ENCODE results near the gene LYZL2. TPM values are rescaled to one million over a fixed set of nuclear protein-coding genes. Genes with fewer than 3 reads are reported as not detected.
A peak's percentile ranks its signal among the peaks of the same experiment; 100 is the strongest.
"Not testable (repeated sequence)": the region's sequence is repeated elsewhere in the genome, so short reads cannot be mapped to it uniquely, and the experiment has no call there.

The LYZL2 gene
- total and polyA plus RNA-seq, 2 donors from 2014 or later: not detected

DNA sequence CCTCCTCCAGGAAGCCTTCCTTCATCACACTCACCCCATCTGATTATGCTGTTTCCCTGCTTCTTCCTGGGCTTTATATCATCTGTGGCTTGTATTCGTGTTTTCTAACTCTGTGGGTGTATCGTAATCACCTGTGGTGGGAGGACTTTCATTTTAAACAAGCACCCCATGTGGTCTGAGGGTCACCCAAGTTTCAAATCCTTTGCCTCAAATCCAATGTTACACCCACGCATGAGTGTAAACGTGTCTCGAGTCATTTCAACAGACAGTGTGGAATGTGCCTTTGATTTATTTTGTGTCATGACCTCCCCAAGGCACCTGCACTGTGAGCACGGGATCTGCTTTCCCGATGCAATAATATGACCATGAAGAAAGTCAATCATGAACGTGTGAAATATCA, 17.5 kb upstream of the LYZL2 start:
- Histone ChIP-seq H3K9me3 (ENCODE audit: control insufficient read depth in 2 of 3, insufficient read depth in 1 of 3, low read length in 3 of 3) (no peaks in the 10 kb centered on the region), H3K4me3 (ENCODE audit: low read length in 3 of 3) (no peak overlapping the region), H3K9ac (ENCODE audit: low read length in 3 of 3) (no peak overlapping the region), H3K27ac (ENCODE audit: low read depth in 2 of 2, low read length in 2 of 2) (no peak overlapping the region), H3K4me1 (ENCODE audit: control insufficient read depth in 2 of 3, insufficient read depth in 2 of 3, low read depth in 1 of 3, low read length in 3 of 3) (no peaks in the 10 kb centered on the region), H3K27me3 (ENCODE audit: control insufficient read depth, insufficient read depth, low read length) (no peaks in the 10 kb centered on the region), H3K36me3 (ENCODE audit: control insufficient read depth in 2 of 3, insufficient read depth in 3 of 3, low read length in 3 of 3) (no peaks in the 10 kb centered on the region)
- FAIRE-seq (no peak), DNase-seq (peak in 1 of 5 donors; percentile 42)
- TF ChIP-seq, protein P1, sequence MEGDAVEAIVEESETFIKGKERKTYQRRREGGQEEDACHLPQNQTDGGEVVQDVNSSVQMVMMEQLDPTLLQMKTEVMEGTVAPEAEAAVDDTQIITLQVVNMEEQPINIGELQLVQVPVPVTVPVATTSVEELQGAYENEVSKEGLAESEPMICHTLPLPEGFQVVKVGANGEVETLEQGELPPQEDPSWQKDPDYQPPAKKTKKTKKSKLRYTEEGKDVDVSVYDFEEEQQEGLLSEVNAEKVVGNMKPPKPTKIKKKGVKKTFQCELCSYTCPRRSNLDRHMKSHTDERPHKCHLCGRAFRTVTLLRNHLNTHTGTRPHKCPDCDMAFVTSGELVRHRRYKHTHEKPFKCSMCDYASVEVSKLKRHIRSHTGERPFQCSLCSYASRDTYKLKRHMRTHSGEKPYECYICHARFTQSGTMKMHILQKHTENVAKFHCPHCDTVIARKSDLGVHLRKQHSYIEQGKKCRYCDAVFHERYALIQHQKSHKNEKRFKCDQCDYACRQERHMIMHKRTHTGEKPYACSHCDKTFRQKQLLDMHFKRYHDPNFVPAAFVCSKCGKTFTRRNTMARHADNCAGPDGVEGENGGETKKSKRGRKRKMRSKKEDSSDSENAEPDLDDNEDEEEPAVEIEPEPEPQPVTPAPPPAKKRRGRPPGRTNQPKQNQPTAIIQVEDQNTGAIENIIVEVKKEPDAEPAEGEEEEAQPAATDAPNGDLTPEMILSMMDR (IDR thresholded peaks at IDR 0.05; ENCODE audit: borderline replicate concordance, extremely low read depth, insufficient read depth): no peak
- intact Hi-C loops (cut with DNase I): no loop called here

- no peaks in the 10 kb centered on the region for H3K27me3 ChIP-seq (ENCODE audit: control insufficient read depth, insufficient read depth, low read length)
- H3K27ac ChIP-seq (ENCODE audit: low read depth in 2 of 2, low read length in 2 of 2): no peak overlapping the region
- DNase-seq (peak in 2 of 5 donors; percentile 36 to 43), FAIRE-seq (no peak)
- intact Hi-C loops (cut with DNase I): no loop called here
- TF ChIP-seq, protein P1 (IDR thresholded peaks at IDR 0.05; ENCODE audit: borderline replicate concordance, extremely low read depth, insufficient read depth): no peak
- H3K9ac ChIP-seq (ENCODE audit: low read length in 3 of 3): peak overlapping the region in 1 of 3 donors; percentile 34
- no peaks in the 10 kb centered on the region for H3K4me1 ChIP-seq (ENCODE audit: control insufficient read depth in 2 of 3, insufficient read depth in 2 of 3, low read depth in 1 of 3, low read length in 3 of 3)
- H3K9me3 ChIP-seq (ENCODE audit: control insufficient read depth in 2 of 3, insufficient read depth in 1 of 3, low read length in 3 of 3): no peaks in the 10 kb centered on the region
- H3K36me3 ChIP-seq (ENCODE audit: control insufficient read depth in 2 of 3, insufficient read depth in 3 of 3, low read length in 3 of 3): no peaks in the 10 kb centered on the region
- no peak overlapping the region for H3K4me3 ChIP-seq (ENCODE audit: low read length in 3 of 3)
Observed at GRCh38 chr10:30645340-30645827, 15.8 kb upstream of the LYZL2 start.

- H3K27ac ChIP-seq (ENCODE audit: low read depth in 2 of 2, low read length in 2 of 2): peak overlapping the region in 1 of 2 donors; percentile 14
- DNase-seq; H3K4me1 ChIP-seq (ENCODE audit: control insufficient read depth in 2 of 3, insufficient read depth in 2 of 3, low read depth in 1 of 3, low read length in 3 of 3); H3K9ac ChIP-seq (ENCODE audit: low read length in 3 of 3); H3K36me3 ChIP-seq (ENCODE audit: control insufficient read depth in 2 of 3, insufficient read depth in 3 of 3, low read length in 3 of 3); H3K27me3 ChIP-seq (ENCODE audit: control insufficient read depth, insufficient read depth, low read length); H3K9me3 ChIP-seq (ENCODE audit: control insufficient read depth in 2 of 3, insufficient read depth in 1 of 3, low read length in 3 of 3); FAIRE-seq; intact Hi-C loops (cut with DNase I); H3K4me3 ChIP-seq (ENCODE audit: low read length in 3 of 3): not testable (repeated sequence)
Observed at GRCh38 chr10:30644408-30644861, 14.9 kb upstream of the LYZL2 start.

DNA sequence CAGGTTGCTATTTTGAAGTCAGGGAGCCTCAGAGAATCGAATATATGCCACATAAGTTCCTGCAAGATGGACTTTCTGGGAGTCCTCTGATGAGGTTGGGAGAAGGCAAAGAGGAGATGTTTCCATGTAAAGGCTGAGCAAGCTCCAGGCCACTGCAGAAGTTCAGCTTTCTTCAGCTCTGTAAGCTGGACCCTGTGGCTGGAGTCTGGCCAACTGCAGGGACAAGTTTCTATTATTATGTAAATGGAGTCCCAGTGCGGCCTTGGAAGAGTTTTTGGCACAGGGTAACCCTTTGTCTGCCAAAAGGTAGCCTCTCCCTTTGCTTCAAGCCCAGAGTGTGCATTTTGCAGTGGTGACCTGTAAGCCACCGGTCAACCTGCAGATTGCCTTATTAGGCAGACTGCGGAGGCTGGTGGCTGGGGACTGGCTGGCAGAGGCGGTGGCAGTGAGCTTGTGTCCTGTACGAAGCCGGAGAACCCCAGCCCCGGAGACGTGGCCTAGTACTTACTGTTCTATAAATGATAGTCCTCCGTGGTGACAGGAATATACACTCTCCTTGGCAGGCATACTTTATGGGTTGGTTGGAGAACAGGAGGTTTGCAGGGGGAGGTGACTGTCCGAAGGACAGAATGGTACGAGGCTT, 14.1 kb upstream of the LYZL2 start:
- H3K27me3 ChIP-seq (ENCODE audit: control insufficient read depth, insufficient read depth, low read length); H3K36me3 ChIP-seq (ENCODE audit: control insufficient read depth in 2 of 3, insufficient read depth in 3 of 3, low read length in 3 of 3); DNase-seq; H3K4me1 ChIP-seq (ENCODE audit: control insufficient read depth in 2 of 3, insufficient read depth in 2 of 3, low read depth in 1 of 3, low read length in 3 of 3); H3K9ac ChIP-seq (ENCODE audit: low read length in 3 of 3); H3K4me3 ChIP-seq (ENCODE audit: low read length in 3 of 3); intact Hi-C loops (cut with DNase I); H3K27ac ChIP-seq (ENCODE audit: low read depth in 2 of 2, low read length in 2 of 2); FAIRE-seq; H3K9me3 ChIP-seq (ENCODE audit: control insufficient read depth in 2 of 3, insufficient read depth in 1 of 3, low read length in 3 of 3): not testable (repeated sequence)

- DNase-seq; FAIRE-seq; H3K36me3 ChIP-seq (ENCODE audit: control insufficient read depth in 2 of 3, insufficient read depth in 3 of 3, low read length in 3 of 3); intact Hi-C loops (cut with DNase I); H3K9me3 ChIP-seq (ENCODE audit: control insufficient read depth in 2 of 3, insufficient read depth in 1 of 3, low read length in 3 of 3); H3K27ac ChIP-seq (ENCODE audit: low read depth in 2 of 2, low read length in 2 of 2); H3K27me3 ChIP-seq (ENCODE audit: control insufficient read depth, insufficient read depth, low read length); H3K4me1 ChIP-seq (ENCODE audit: control insufficient read depth in 2 of 3, insufficient read depth in 2 of 3, low read depth in 1 of 3, low read length in 3 of 3); H3K4me3 ChIP-seq (ENCODE audit: low read length in 3 of 3); H3K9ac ChIP-seq (ENCODE audit: low read length in 3 of 3): not testable (repeated sequence)
Observed at GRCh38 chr10:30642856-30643255, 13.3 kb upstream of the LYZL2 start.

Measured in kidney (tissue), 14 donors.